Right lung (tissue), 5 donors: Measurements from ENCODE around the gene RPL13A. TPM values are rescaled to one million over a fixed set of nuclear protein-coding genes. Genes with fewer than 3 reads are reported as not detected.

ENCODE experiments used
- DNase-seq, 2 donors: peaks; one replicate each; pipeline ENCODE4 v3.0.0-alpha.2; 2013
- polyA plus RNA-seq, 5 donors: library from polyadenylated mRNA; unstranded; fragments of 120-200 nt; gene quantifications; one replicate each; pipeline versions ENCODE4 v1.2.1 to v1.2.3, GENCODE V29; 2013; ENCODE audit warnings: inconsistent platforms in 1 of 5, low replicate concordance in 1 of 5; ENCODE audit not compliant: insufficient read length in 5 of 5, insufficient read depth in 1 of 5

Gene RPL13A
- polyA plus RNA-seq, 5 donors: 3,241 to 4,813 (median 3,633) TPM

- DNase-seq: no peak
Measured at GRCh38 chr19:49498475-49498874, 11.1 kb downstream of the RPL13A start.

- no peak for DNase-seq
Measured at GRCh38 chr19:49499030-49499670, 11.7 kb downstream of the RPL13A start.

- peak; percentile 86 to 90 for DNase-seq
Measured at GRCh38 chr19:49502866-49503581, 15.6 kb downstream of the RPL13A start.

- DNase-seq: no peak
Measured at GRCh38 chr19:49503582-49503962, 16.2 kb downstream of the RPL13A start.

GRCh38 chr19:49506575-49507105 lies 19.2 kb downstream of the RPL13A start:
- DNase-seq: no peak

- DNase-seq: no peak
Measured at GRCh38 chr19:49507803-49508494, 20.5 kb downstream of the RPL13A start.

GRCh38 chr19:49512970-49513745 lies 25.8 kb downstream of the RPL13A start:
- DNase-seq: peak; percentile 68 to 74

GRCh38 chr19:49513746-49514118 lies 26.3 kb downstream of the RPL13A start:
- DNase-seq: no peak

GRCh38 chr19:49514151-49514550 lies 26.7 kb downstream of the RPL13A start:
- DNase-seq: no peak

GRCh38 chr19:49515767-49516166 lies 28.4 kb downstream of the RPL13A start:
- no peak for DNase-seq

- no peak for DNase-seq
Measured at GRCh38 chr19:49518033-49518432, 30.6 kb downstream of the RPL13A start.

- no peak for DNase-seq
Measured at GRCh38 chr19:49520705-49521319, 33.4 kb downstream of the RPL13A start.

- no peak for DNase-seq
Measured at GRCh38 chr19:49524812-49525455, 37.5 kb downstream of the RPL13A start.

- no peak for DNase-seq
Measured at GRCh38 chr19:49528211-49528771, 40.9 kb downstream of the RPL13A start.

GRCh38 chr19:49530708-49531107 lies 43.3 kb downstream of the RPL13A start:
- DNase-seq: no peak

- DNase-seq: peak; percentile 71 to 72
Measured at GRCh38 chr19:49533551-49534488, 46.4 kb downstream of the RPL13A start.

- no peak for DNase-seq
Measured at GRCh38 chr19:49534632-49535385, 47.4 kb downstream of the RPL13A start.

GRCh38 chr19:49536921-49537462 lies 49.6 kb downstream of the RPL13A start:
- no peak for DNase-seq
